ENCODE data around the gene SLC26A11.
A peak's percentile ranks its signal among the peaks of the same experiment; 100 is the strongest.

The SLC26A11 gene

DNA sequence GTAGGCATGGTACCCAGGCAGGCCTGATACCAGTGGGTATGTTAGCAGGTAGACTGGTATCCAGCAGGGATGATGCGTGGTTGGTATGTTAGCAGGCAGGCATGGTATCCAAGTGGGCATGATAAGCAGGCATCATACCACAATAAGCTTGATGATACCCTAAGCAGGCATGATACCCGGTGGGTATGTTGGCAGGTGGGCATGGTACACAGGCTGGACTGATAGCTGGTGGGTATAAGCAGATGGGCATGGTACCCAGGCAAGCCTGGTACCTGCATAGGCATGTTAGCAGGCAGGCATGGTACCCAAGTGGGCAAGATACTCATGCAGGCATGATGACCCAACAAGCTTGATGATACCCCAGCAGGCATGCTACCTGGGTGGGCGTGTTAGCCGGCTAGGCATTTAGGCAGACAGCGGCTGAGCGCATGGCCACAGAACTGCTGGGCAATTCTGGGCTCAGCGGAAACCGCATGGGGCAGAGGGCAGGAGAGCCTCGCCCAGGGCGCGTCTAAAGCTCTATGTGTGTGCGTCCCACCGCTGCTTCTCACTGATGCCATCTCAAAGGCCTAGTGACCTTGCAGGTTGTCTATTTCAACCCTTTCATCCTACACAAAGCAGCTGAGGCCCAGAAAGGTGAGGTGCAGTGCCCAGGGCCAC, 2.4 kb upstream of the SLC26A11 start:
- DNase-seq (ENCODE audit: low read depth in 2 of 2), result no peak

DNA sequence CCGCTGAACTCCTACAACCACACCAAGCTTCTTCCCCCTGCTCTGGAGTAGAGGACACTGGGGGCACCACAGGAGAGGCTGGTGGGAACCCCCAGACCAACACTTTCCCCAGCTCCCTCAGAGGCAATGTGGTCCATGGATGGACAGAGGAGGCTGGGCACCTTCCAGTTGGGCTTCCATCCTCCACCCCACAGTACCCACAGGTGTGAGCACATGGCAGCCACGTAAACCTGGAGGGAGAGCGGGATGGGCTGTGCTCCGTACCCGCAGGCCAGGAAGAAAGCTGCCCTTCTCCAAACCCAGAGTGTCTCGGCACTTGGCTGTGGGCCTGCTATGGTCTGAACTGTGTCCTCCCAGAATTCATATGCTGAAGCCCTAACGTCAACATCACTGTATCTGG, 1.8 kb upstream of the SLC26A11 start:
- no peak for DNase-seq (ENCODE audit: low read depth in 2 of 2)

DNA sequence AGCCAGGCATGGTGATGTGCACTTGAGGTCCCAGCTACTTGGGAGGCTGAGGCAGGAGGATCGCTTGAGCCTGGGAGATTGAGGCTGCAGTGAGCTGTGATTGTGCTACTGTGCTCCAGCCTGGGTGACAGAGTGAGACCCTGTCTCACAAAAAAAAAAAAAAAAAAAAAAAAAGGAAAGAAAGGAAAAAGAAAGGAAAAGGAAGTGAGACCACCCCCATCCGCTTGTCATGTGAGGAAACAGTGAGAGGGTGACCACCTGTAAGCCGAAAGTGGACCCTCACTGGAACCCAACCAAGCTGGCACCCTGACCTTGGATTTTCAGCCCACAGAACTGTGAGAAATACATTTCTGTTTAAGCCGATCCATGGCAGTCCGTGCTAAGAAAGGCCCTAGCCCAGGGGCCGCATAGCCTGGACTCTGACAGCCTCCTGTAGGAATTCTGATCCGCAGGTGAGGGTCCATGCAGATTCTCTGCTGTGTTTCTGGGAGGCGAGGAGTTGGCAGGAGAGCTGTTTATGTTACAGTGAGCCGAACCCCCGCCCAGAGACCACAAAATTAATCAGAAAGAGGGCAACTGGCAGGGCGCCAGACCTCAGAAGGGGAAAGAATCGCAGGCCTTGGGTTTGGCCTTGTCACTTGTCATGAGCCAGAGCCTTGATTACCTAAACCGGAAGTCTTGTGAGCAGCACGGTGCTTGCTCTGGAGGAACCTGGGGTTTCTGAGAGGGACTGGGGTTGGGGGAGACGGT, 1.0 kb upstream of the SLC26A11 start:
- peak; percentile 89 to 90 for DNase-seq (ENCODE audit: low read depth in 2 of 2)

DNA sequence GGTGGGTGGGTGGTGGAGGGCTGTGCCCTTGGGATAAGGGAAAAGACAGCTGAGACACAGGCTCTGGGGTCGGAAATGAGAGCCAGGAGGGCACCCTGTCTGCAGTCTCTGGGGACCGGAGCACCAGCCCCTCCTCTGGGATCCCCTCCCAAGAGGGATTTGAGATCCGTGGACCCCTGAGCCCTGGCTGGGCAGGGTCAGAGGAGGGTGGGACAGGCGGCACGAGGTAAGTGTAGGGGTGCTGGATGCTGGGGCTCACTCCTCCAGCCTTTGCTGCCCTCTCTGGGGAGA, 519 bp upstream of the SLC26A11 start:
- no peak for DNase-seq (ENCODE audit: low read depth in 2 of 2)

DNA sequence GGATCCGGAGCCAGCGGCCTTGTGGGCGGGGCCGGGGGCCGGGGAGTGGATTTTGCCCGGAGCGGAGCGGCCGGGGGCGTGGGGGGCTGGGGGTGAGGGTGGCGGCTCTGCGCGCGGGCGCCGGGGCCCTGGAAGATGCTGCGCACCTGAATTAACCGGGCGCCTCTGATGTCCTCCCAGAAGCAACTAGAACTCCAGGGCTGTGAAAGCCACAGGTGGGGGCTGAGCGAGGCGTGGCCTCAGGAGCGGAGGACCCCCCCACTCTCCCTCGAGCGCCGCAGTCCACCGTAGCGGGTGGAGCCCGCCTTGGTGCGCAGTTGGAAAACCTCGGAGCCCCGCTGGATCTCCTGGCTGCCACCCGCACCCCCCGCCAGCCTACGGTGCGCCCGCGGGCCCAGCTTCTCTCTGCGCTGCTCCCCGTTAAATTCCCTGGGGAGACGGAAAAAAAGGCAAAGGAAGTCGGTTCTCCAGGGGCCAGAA, 549 bp downstream of the SLC26A11 start:
- DNase-seq (ENCODE audit: low read depth in 2 of 2), result no peak

DNA sequence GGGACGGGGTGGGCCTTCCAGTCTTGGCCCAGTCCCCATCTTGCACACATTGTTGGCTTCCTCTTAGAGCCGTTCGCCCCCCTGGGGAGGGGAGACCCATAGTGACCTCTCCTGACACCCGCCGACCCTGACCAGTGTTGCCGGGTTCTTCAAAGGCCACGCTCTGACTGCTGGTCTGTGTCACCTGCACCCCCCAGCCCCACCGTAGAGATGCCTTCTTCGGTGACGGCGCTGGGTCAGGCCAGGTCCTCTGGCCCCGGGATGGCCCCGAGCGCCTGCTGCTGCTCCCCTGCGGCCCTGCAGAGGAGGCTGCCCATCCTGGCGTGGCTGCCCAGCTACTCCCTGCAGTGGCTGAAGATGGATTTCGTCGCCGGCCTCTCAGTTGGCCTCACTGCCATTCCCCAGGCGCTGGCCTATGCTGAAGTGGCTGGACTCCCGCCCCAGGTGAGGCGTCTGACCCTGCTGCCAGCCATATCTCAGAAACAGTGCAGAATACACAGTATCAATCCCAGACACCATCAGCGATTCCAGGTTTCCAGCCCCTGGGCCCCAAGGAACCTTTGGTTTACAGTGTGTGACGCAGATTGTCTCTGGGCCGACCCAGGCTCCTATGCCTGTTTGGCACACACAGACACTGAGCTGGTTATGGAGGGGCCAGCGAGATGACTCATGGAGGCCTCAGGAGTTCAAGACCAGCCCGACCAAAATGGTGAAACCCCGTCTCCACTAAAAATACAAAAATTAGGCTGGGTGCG, 1.3 kb downstream of the SLC26A11 start:
- no peak for DNase-seq (ENCODE audit: low read depth in 2 of 2)

DNA sequence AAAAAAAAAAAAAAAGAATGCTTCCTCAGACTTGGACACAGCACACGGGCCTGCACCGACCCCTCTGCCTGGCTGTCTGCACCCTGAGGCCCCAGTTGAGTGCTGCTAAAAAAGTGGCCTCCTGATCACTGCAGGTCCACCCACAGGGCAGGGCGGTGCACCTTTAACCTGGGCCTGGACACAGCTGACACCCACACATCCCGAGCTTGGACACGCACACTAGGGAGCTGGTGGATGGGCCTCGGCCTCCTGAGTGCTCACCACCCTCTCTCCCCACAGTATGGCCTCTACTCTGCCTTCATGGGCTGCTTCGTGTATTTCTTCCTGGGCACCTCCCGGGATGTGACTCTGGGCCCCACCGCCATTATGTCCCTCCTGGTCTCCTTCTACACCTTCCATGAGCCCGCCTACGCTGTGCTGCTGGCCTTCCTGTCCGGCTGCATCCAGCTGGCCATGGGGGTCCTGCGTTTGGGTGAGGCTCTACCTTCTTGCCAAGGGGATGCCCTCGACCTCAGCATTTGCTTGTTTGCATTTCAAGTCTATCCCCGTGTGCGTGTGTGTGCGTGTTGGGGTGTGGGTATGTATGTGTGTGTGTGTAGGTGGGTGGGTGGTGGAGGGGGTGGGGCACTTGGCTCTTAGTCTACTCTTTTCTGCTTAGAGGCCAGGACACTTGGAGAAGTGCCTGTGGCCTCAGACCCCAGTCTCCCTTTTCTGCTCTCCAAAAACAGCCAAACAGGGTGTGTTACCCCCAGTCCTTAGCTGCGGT, 2.3 kb downstream of the SLC26A11 start:
- no peak for DNase-seq (ENCODE audit: low read depth in 2 of 2)

DNA sequence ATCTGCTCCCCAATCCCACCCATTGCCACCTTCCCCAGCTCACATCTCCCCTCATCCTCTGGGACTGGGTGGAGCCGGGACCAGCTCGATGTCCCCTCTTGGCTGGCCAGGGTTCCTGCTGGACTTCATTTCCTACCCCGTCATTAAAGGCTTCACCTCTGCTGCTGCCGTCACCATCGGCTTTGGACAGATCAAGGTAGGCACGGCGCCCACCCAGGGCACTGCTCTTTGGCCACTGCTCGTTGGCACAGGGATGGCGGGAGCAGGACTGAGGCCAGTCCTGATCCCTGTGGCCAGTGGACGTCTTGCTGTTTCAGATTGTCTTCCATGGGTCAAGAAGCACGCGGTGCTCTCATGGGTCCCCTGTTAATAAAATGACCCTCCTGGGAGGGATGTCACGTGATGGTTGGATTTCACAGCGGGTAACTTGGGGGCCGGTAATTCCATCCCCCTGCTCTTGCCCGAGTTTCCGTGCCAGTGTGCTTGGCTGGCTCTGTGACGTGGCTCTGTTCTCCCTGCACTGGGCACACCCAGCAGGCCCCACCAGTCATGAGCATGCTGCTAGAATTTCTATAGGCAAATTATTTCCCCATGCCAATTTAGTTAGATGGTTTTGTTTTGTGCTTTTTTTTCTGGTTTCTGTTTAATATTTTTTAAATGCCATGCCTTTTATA, 3.1 kb downstream of the SLC26A11 start:
- no peak for DNase-seq (ENCODE audit: low read depth in 2 of 2)

DNA sequence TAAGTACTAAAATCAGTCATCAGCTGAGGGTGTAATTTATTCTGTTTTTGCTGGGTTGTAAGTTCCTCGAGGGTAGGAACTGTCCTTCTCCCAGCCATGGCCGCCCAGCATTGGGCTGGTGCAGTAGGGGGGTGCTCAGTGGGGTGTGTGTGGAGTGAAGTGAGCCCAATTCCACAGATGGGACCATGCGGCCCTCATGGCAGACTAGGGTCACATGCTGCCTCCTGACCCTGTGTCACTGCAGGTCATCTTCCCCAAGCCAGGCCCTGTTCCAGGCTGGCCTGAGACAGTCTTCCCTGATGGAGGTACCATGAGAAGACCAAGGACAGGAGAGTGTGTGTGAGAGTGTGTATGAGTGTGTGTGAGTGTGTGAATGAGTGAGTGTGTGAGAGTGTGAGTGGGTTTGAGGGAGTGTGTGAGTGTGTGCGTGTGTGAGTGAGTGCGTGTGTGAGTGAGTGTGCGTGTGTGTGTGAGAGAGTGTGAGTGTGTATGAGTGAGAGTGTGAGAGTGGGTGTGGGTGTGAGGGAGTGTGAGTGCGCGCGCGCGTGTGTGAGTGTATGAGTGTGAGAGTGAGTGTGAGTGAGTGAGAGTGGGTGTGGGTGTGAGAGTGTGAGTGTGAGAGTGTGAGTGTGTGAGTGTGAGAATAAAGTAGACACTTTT, 3.7 kb downstream of the SLC26A11 start:
- no peak for DNase-seq (ENCODE audit: low read depth in 2 of 2)

DNA sequence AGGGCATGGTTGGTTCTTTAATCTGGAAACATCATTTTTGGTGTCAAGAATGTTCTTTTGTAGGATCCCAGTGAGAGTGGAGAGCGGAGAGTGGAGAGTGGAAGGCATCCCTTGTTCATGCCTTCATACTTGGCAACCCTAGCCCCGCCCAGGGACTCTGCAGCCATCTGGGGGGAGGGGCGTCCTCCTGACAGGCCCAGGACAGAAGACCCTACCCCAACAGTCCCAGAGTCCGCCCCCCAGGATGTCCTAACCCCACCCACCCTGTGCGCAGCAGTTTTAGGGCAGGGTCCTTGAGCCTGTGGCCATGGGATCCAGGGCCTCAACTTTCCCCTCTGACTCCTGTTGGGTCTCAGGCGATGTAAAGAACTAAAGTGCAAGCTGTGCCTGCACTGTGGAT, 4.5 kb downstream of the SLC26A11 start:
- DNase-seq (ENCODE audit: low read depth in 2 of 2), result no peak

DNA sequence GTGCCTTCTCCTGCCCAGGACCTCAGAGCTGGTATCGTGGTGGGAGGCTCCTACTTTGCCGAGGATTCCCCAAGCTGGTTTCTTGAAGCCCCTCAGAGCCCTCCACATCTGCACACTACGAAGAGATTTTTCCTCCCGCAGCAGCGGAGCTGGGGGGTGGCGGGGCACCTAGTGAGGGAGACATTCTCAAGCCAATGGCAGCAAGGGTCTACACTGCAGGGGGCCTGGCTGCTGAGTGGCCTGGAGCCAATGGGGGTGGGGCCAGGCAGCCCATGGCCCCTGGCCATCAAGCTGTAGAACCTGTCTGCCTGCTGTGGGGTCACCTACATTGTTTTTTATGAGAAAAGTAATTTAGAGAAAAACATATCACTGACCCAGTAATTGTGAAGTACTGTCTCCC, 5.0 kb downstream of the SLC26A11 start:
- no peak for DNase-seq (ENCODE audit: low read depth in 2 of 2)

DNA sequence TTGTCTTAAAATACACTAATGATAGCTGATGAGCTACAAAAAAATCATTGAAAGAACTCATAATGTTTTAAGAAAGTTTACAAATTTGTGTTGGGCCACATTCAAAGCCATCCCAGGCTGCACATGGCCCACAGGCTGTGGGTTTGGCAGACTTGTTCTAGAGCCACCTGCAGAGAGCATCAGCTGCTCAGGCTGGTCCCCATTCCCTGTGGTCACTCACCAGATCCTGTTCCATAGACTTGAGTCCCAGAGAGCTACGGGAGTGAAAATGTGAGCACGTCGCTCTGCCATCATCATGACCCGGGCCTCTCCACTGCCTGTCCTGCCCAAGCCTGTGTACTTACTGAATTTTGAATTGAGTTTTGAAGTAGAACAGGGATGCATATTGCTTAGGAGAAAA, 6.9 kb downstream of the SLC26A11 start:
- DNase-seq (ENCODE audit: low read depth in 2 of 2), result no peak

DNA sequence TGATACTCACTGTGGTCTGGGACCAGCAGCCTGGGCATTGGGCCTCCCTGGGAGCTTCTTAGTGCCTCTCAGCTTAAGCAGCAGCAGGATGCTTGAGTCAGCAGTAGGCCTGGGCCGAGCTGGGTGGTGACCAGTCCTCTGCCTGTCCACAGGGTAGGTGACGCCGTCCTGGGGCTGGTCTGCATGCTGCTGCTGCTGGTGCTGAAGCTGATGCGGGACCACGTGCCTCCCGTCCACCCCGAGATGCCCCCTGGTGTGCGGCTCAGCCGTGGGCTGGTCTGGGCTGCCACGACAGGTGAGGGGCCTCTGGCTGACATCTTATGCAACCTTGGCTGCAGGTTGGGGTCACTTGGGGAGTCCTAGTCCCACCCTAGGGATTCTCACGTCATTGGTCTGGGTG, 7.4 kb downstream of the SLC26A11 start:
- no peak for DNase-seq (ENCODE audit: low read depth in 2 of 2)

DNA sequence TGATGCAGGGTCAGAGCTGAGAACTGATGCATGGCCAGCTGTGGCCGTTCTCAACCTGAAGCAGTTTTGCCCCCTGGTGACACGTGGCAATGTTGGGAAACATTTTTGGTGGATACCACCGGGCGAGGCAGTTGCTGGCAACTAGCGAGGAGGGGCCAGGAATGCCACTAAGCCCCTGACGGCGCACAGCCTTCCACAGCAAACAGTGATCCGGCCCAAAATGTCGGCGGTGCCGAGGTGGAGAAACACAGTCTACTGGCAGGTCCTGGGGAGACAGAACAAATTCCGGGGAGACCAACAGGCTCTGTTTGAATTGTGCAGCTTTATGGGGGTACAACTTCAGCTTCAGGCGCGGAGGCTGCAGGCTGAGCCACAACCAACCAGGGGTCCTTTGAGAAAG, 8.2 kb downstream of the SLC26A11 start:
- DNase-seq (ENCODE audit: low read depth in 2 of 2), result no peak

DNA sequence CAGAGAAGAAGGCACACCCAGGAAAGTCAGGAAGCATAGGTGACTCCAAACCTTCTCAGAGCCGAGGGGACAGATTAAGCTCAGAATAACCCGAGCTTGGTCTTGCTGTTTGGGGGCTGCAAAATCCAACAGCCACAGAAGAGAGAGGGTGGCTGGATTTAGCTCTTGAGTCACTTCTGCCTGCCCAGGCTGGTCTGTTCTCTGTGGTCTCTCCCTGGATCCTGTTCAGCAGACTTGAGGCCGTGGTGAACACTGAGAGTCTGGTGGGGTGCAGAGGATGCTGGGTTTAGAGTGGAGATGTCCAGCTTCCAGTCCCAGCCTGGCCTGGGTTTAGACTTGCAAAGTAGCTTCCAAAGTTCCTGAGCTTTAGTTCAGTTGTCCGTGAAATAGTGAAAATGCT, 8.8 kb downstream of the SLC26A11 start:
- no peak for DNase-seq (ENCODE audit: low read depth in 2 of 2)

DNA sequence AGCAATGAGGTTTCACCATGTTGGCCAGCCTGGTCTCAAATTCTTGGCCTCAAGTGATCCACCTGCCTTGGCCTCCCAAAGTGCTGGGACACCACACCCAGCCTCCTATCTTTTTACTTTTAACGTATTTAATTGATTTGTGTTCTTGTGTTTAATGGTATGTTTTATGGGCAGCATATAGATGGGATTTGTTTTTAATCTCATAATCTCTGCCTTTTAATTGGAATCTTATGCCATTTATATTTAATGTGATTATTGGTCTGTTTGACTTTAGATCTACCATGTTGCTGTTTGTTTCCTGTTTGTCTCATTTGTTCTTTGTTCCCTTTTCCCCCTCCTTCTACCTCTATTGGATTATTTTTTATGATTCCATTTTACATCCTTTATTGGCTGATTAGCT, 12.2 kb downstream of the SLC26A11 start:
- no peak for DNase-seq (ENCODE audit: low read depth in 2 of 2)

DNA sequence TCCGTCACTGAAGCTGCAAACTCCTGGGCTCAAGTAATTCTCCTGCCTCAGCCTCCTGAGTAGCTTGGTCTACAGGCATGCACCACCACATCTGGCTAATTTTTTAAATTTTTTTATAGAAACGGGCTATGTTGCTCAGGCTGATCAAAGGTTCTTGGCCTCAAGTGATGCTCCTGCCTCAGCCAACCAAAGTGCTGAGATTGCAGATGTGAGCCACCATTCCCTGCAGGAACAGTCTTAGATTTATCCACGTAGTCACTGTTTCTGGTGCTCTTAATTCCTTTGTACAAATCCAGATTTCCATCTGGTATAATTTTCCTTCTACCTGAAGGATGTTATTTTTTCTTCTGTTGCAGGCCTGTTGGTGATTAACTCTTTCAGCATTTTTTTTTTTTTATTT, 13.0 kb downstream of the SLC26A11 start:
- DNase-seq (ENCODE audit: low read depth in 2 of 2), result no peak

DNA sequence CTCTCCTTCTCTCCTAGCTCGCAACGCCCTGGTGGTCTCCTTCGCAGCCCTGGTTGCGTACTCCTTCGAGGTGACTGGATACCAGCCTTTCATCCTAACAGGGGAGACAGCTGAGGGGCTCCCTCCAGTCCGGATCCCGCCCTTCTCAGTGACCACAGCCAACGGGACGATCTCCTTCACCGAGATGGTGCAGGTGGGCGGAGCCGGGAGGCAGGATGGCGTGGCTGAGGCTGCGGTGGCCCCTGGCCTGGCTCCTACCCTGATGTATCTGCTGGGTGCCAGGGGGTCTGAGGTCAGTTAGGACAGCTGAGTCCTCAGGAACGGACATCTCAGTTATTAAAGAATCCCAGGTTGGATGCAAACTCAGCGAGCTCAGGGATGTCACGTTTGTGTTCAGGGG, 16.7 kb downstream of the SLC26A11 start:
- DNase-seq (ENCODE audit: low read depth in 2 of 2), result no peak

DNA sequence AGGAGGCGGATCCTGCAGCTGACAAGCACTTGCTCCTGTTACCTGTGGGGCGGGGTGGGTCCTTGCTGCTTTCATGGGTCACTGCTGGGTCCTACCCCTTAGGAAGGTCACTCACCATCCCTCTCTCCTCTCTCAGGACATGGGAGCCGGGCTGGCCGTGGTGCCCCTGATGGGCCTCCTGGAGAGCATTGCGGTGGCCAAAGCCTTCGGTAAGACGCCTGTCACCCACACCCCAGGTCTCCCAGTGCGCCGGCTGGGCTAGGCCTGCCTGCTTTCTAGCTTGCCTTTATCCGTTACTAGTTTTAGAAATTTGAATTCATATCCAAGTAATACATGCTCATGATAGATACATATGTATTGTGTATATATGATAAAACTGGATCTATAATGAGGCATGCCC, 17.2 kb downstream of the SLC26A11 start:
- no peak for DNase-seq (ENCODE audit: low read depth in 2 of 2)

DNA sequence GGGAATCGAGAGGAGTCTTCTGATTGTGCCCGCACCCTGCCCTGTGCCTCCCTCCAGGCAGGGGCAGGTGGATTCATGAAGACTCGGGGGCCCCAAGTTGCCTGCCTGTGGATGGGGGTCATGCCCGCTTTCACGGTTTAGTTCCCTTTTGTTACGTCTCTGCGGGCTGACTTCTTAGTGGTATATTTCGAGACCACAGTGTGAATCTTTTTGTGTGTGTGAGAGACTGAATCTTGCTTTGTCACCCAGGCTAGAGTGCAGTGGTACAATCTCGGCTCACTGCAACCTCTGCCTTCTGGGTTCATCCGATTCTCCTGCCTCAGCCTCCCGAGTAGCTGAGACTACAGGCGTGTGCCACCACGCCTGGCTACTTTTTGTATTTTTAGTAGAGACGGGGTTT, 22.3 kb downstream of the SLC26A11 start:
- no peak for DNase-seq (ENCODE audit: low read depth in 2 of 2)
